ENCODE results near the gene ASIC4. TPM values are rescaled to one million over a fixed set of nuclear protein-coding genes. Genes with fewer than 3 reads are reported as not detected.

Gene ASIC4
- polyA plus RNA-seq, 1 experiment, result 0.09 TPM

DNA sequence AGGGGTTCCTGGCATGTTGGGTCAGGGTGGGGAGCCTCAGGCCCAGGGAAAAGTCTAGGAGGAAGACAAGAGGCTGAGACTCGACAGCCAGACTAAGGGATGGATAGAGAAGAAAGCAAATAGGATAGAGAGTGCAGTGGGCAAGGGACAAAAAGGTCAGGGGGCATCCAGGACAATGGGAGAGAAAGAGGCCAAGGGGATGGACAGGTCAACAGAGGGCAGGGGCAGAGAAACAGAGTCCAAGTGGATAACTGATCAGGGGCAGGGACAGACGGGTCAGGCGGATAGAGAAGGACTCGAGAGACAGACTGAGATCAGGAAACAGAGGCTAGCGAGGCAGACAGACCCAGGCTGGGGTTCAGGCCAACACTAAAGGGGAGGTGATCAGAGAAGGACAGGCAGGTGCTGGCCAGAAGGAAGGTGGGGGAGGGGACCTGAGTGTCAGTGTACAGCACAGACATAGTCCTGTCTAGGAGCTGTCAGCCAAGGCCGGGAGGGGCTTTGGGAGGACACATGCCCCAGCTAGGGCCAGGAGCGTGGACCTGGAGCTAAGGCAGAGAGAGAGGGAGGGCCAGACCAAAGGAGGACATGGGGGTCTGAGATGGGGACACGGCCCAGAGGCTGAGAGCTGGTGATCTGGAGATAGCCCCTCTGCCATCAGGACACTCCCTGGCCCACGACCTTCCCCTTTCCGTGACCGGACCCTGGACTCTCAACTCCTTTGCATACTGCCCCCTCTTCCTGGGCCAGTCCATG is 12.2 kb downstream of the ASIC4 start:
- ChIA-PET POLR2A (interaction anchor here (0.6 kb wide), 1 partner anchor 108 kb away, joined by 3 read pairs; the partner anchor contains the start of gene DES), CTCF (interaction anchor here (0.8 to 42.0 kb wide), 7 partner anchors 2 to 367 kb away, joined by 3 to 872 read pairs (median 6); partner anchors contain the start of genes ASIC4, CHPF, GMPPA and TMEM198)
- TF ChIP-seq, protein P1, sequence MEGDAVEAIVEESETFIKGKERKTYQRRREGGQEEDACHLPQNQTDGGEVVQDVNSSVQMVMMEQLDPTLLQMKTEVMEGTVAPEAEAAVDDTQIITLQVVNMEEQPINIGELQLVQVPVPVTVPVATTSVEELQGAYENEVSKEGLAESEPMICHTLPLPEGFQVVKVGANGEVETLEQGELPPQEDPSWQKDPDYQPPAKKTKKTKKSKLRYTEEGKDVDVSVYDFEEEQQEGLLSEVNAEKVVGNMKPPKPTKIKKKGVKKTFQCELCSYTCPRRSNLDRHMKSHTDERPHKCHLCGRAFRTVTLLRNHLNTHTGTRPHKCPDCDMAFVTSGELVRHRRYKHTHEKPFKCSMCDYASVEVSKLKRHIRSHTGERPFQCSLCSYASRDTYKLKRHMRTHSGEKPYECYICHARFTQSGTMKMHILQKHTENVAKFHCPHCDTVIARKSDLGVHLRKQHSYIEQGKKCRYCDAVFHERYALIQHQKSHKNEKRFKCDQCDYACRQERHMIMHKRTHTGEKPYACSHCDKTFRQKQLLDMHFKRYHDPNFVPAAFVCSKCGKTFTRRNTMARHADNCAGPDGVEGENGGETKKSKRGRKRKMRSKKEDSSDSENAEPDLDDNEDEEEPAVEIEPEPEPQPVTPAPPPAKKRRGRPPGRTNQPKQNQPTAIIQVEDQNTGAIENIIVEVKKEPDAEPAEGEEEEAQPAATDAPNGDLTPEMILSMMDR (IDR thresholded peaks at IDR 0.05; ENCODE audit: insufficient read depth, low read depth, low read length), result no peak
- H3K36me3 ChIP-seq (ENCODE audit: control insufficient read depth, insufficient read depth, low read length), result no peaks in the 10 kb centered on the region
- DNase-seq (ENCODE audit: low read depth), result no peak
- H3K27me3 ChIP-seq (ENCODE audit: control insufficient read depth, insufficient read depth, low read length), result peaks cover 12% of the 10 kb centered on the region
- H3K4me3 ChIP-seq (ENCODE audit: low read depth, low read length), result no peak overlapping the region

DNA sequence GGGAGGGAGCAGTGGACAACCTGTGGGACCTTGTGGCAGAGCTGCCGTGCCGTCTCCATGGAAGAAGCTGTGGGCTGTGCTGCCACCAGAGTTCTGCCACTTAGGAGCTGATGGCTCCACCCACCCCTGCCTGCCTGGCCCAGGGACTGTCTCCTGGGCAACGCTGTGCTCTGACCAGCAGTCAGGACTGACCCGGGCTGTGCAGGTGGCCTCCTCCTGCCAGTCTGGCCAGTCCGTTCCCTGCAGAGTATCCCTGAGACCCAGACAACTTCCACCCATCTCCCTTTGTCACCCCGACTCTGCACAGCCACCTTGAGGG is 12.8 kb downstream of the ASIC4 start:
- peaks cover 12% of the 10 kb centered on the region for H3K27me3 ChIP-seq (ENCODE audit: control insufficient read depth, insufficient read depth, low read length)
- CTCF ChIA-PET, result interaction anchor here (0.9 to 42.0 kb wide), 6 partner anchors 1 to 368 kb away, joined by 3 to 872 read pairs (median 148); partner anchors contain the start of genes ASIC4, CHPF, GMPPA and TMEM198
- TF ChIP-seq, protein P1 (IDR thresholded peaks at IDR 0.05; ENCODE audit: insufficient read depth, low read depth, low read length), result no peak
- POLR2A ChIA-PET, result no interaction called here
- no peaks in the 10 kb centered on the region for H3K36me3 ChIP-seq (ENCODE audit: control insufficient read depth, insufficient read depth, low read length)
- no peak overlapping the region for H3K4me3 ChIP-seq (ENCODE audit: low read depth, low read length)
- no peak for DNase-seq (ENCODE audit: low read depth)

DNA sequence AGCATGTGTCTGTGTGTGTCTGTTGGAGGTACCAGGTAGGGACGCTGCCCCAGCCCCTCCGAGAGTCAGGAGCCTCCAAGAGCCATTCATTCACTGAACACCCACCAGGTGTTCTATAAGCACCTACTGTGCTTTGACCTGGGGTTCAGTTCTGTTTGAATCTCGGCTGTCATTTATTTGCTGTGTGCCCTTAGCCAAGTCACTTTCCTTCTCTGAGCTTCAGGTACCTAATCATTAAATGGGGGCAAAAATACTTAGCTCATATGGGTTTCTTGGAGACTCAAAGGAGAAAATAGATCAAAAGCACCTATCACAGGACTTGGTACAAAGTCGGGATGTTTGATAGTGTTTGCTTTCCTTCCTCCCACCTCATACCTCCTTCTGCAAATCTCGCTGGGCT is 13.2 kb downstream of the ASIC4 start:
- TF ChIP-seq, protein P1 (IDR thresholded peaks at IDR 0.05; ENCODE audit: insufficient read depth, low read depth, low read length), result no peak
- no peak for DNase-seq (ENCODE audit: low read depth)
- POLR2A ChIA-PET, result interaction anchor here (0.8 kb wide), 1 partner anchor 144 kb away, joined by 3 read pairs; no protein-coding TSS in a partner anchor
- peaks cover 13% of the 10 kb centered on the region for H3K27me3 ChIP-seq (ENCODE audit: control insufficient read depth, insufficient read depth, low read length)
- H3K4me3 ChIP-seq (ENCODE audit: low read depth, low read length), result no peak overlapping the region
- CTCF ChIA-PET, result interaction anchor here (0.6 to 42.0 kb wide), 9 partner anchors 1 to 368 kb away, joined by 3 to 872 read pairs (median 4); partner anchors contain the start of genes ASIC4, CHPF, GMPPA and TMEM198
- no peaks in the 10 kb centered on the region for H3K36me3 ChIP-seq (ENCODE audit: control insufficient read depth, insufficient read depth, low read length)

DNA sequence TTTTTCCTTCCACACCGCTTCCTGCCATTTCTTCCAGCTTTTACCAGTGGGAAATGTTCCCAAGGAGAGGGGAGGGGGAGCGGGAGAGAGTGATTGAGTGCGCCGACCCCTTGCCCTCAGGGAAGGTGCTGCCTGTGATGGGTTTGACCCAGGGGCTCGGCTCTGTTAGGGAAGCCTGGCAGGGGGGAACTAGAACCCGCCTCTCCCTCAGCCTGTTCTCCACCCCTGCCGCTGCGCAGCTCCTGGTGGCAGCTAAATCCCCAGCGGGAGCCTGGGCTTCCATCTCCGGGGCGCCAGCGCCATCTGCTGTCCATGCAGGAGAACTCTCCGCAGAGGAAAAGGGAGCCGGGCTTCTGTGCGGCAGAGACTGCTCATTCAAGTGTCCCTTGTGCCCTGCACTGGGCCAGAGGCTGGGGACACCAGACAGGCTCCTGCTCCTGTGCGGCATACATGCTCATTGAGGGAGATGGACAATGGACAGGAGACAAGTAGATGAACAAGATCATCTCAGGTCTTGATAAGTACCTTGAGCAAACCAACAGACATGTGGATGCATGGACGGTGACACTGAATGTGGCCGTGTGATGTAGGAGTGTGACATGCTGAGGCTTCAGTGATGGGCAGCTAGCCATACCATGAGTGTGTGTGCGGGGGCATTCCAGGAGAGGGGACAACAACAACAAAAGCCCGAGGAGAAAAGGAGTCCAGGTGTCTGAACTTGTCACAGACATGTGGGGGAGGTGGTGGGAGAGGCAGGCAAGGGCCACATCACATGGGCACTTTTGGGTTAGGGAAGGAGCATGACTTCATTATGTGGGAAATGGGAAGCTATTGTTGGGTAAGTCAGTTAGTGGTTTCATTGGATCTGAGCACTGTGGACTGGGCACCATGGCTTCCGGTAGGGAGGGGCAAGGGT is 16.0 kb downstream of the ASIC4 start:
- ChIA-PET CTCF (interaction anchor here (0.6 to 42.0 kb wide), 59 partner anchors 2 to 500 kb away, joined by 3 to 872 read pairs (median 4); partner anchors contain the start of genes ASIC4, CHPF, DNAJB2 and DNPEP), POLR2A (interaction anchor here (1.0 kb wide), 1 partner anchor 131 kb away, joined by 3 read pairs; no protein-coding TSS in a partner anchor)
- Histone ChIP-seq H3K36me3 (ENCODE audit: control insufficient read depth, insufficient read depth, low read length) (no peaks in the 10 kb centered on the region), H3K4me3 (ENCODE audit: low read depth, low read length) (peak overlapping the region; percentile 11; the same call in 1 of the 2 replicates), H3K27me3 (ENCODE audit: control insufficient read depth, insufficient read depth, low read length) (peaks cover 13% of the 10 kb centered on the region)
- DNase-seq (ENCODE audit: low read depth), result no peak
- TF ChIP-seq, protein P1 (IDR thresholded peaks at IDR 0.05; ENCODE audit: insufficient read depth, low read depth, low read length), result peak; percentile 96

All from BJ (cell line).